IPS-20b (cell line): ENCODE results near the gene IQGAP3.
A peak's percentile ranks its signal among the peaks of the same experiment; 100 is the strongest.

Source experiments
- H3K27ac ChIP-seq: one replicate; pipeline ENCODE4 v1.5.1; 2013; ENCODE audit warnings: low read length
- H3K27me3 ChIP-seq: 2 replicates; pipeline ENCODE4 v1.6.1; 2013; ENCODE audit warnings: mild to moderate bottlenecking, low read length, inconsistent platforms; ENCODE audit not compliant: insufficient read depth
- H3K36me3 ChIP-seq: 2 replicates; pipeline ENCODE4 v1.6.1; 2013; ENCODE audit warnings: low read depth, mild to moderate bottlenecking, inconsistent platforms, low read length, moderate library complexity; ENCODE audit not compliant: insufficient read depth
- H3K4me1 ChIP-seq: 2 replicates; pipeline ENCODE4 v1.6.1; 2013; ENCODE audit warnings: mild to moderate bottlenecking, control low read depth, inconsistent platforms, low read length, moderate library complexity; ENCODE audit not compliant: insufficient read depth
- H3K4me3 ChIP-seq: 2 replicates; pipeline ENCODE4 v1.5.1; 2013; ENCODE audit warnings: mild to moderate bottlenecking, low read length, inconsistent platforms
- H3K9ac ChIP-seq: 2 replicates; pipeline ENCODE4 v1.6.1; 2013; ENCODE audit warnings: low read depth, mild to moderate bottlenecking, inconsistent platforms, low read length, moderate library complexity
- H3K9me3 ChIP-seq: 2 replicates; pipeline ENCODE4 v1.6.1; 2013; ENCODE audit warnings: mild to moderate bottlenecking, low read depth, low read length, inconsistent platforms; ENCODE audit not compliant: insufficient read depth

Gene IQGAP3

DNA sequence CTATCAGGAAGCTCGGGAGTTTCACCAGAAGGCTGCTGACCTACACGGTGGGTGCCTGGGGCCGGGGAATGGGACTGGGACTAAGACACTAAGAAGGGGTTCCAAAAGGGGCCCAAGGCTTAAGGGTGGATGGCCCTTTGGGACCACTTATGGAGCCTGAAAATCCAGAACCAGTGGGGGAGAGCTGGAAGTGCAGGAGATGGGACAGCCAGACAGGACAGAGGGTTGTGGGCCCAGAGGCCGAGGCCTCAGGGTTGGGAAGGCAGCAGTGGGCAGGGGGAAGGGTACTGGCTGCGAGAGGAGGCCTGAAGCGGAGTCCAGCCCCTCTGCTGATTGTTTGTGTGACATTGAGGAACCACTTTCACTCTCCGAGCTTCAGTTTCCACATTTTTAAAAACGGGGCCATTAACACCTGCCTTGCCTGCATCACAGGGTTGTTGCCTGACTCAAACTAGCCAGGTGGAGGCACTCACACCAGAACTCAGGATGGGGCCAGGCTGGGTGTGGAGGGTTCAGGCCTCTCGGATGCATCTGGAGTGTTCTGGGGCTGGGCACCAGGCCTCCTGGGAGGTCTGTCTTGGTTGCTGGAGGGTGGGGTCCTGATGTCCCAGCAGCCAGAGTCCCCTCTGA is 10.1 kb upstream of the IQGAP3 start:
- Histone ChIP-seq H3K4me1 (peaks cover 12% of the 10 kb centered on the region; the same call in 1 of the 2 replicates), H3K4me3 (no peak overlapping the region), H3K9me3 (no peaks in the 10 kb centered on the region), H3K27ac (no peak overlapping the region), H3K36me3 (no peaks in the 10 kb centered on the region), H3K9ac (no peak overlapping the region), H3K27me3 (peaks cover 7% of the 10 kb centered on the region; the same call in 1 of the 2 replicates)

DNA sequence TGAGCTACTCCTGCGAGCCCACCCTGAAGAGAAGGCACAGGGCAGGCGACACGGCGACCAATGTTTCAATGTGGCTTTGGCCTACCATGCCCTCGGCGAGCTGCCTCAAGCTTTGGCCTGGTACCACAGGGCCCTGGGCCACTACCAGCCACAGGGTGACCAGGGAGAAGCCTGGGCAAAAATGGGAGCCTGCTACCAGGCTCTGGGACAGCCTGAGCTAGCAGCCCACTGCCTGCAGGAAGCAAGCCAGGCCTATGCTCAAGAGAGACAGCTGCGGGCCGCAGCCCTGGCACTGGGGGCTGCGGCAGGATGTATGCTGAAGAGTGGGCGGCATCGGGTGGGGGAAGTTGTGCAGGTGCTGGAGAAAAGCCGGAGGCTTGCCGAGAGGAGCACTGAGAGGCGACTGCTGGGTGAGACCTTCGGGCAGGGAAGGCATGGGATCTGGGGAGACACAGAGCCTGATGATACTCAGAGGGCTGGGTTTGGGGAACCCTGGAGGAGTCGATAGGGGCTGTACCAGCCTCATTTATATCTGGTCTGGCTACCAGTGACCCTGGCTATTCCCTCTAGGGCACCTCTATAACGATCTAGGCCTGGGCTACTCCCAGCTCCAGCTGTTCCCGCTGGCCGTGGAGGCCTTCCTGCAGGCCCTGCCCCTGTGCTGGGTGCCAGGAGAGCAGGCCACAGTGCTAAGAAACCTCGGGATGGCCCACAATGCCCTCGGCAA is 9.5 kb upstream of the IQGAP3 start:
- no peak overlapping the region; the same call in 1 of the 2 replicates for H3K9ac ChIP-seq

DNA sequence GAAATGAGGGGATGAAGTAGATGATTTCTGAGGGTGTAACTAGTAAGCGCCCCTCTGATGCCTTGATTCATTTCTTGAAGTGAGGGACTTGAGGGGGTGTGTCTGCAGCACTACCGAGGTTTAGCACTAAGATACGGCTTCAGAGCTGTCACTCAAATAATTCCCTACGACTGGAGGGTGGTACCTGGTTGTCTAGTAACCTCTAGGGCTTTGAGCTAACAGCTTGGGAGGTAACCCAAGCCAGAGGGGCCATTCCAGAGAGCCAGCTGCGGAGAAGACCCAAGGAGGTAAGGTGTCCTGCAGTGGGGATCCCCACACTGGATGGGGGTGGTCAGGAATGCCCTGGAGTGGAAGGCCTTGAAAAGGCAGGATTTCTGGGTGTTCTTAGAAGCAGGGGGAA is 7.1 kb upstream of the IQGAP3 start, which contains the start of gene TTC24:
Gene TTC24 (plus strand): TSS at position 252 of the 400 bp plus-strand sequence. CDS start 1,642 bp downstream, outside the sequence.
- Histone ChIP-seq H3K9me3 (no peaks in the 10 kb centered on the region), H3K4me3 (no peak within 1 kb of the TSS), H3K4me1 (peaks cover 9% of the 10 kb centered on the region; the same call in 1 of the 2 replicates), H3K27me3 (no peaks in the 10 kb centered on the region), H3K9ac (no peak within 1 kb of the TSS), H3K27ac (no peak within 1 kb of the TSS), H3K36me3 (no peaks in the 10 kb centered on the region)

More for the DNA sequence above, 9.5 kb upstream of the IQGAP3 start:
- H3K4me3 ChIP-seq = no peak overlapping the region
- H3K27ac ChIP-seq = no peak overlapping the region
- peaks cover 7% of the 10 kb centered on the region; the same call in 1 of the 2 replicates for H3K27me3 ChIP-seq
- H3K36me3 ChIP-seq = no peaks in the 10 kb centered on the region
- peaks cover 12% of the 10 kb centered on the region; the same call in 1 of the 2 replicates for H3K4me1 ChIP-seq
- no peaks in the 10 kb centered on the region for H3K9me3 ChIP-seq

DNA sequence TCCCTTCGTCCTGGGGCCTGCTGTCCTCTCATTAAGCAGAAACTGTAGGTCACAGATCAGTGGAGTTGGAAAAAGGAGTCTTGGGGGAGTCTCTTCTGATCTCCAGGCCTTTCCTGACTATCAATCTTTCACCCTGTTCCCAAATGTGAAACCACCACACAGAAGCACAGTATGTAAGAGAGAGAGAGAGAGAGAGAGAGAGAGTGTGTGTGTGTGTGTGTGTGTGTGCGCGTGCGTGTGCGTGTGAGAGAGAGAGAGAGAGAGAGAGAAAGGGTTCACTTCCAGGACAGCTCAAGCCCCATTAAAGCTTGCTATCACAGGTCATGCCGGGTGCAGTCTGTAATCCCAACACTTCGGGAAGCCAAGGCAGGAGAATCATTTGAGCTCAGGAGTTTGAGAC is 5.7 kb upstream of the IQGAP3 start:
- no peak overlapping the region for H3K27ac ChIP-seq
- no peak overlapping the region for H3K9ac ChIP-seq
- no peaks in the 10 kb centered on the region for H3K4me1 ChIP-seq
- no peaks in the 10 kb centered on the region for H3K36me3 ChIP-seq
- H3K27me3 ChIP-seq = peaks cover 2% of the 10 kb centered on the region; the same call in 1 of the 2 replicates
- H3K4me3 ChIP-seq = no peak overlapping the region
- no peaks in the 10 kb centered on the region for H3K9me3 ChIP-seq

DNA sequence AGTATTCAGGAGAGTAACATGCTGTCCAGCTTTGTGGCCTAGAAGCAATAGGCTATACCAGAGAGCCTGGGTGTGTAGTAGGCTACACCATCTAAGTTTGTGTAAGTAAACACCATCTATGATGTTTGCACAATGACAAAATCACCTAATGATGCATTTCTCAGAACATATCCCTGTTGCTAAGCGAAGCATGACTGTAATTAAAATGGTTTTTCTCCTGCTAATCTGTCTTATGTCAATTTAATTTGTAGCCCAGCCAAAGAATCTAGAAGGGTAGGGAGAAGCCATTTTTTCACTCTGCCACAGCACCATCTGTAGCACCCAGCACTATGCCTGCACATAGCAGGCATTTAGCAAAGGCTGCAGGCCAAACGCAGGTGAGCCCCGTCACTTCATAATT is 5.2 kb upstream of the IQGAP3 start:
- no peaks in the 10 kb centered on the region for H3K9me3 ChIP-seq
- H3K9ac ChIP-seq = no peak overlapping the region
- no peaks in the 10 kb centered on the region for H3K4me1 ChIP-seq
- H3K27me3 ChIP-seq = peaks cover 5% of the 10 kb centered on the region; the same call in 1 of the 2 replicates
- H3K36me3 ChIP-seq = no peaks in the 10 kb centered on the region
- no peak overlapping the region for H3K4me3 ChIP-seq
- H3K27ac ChIP-seq = no peak overlapping the region

DNA sequence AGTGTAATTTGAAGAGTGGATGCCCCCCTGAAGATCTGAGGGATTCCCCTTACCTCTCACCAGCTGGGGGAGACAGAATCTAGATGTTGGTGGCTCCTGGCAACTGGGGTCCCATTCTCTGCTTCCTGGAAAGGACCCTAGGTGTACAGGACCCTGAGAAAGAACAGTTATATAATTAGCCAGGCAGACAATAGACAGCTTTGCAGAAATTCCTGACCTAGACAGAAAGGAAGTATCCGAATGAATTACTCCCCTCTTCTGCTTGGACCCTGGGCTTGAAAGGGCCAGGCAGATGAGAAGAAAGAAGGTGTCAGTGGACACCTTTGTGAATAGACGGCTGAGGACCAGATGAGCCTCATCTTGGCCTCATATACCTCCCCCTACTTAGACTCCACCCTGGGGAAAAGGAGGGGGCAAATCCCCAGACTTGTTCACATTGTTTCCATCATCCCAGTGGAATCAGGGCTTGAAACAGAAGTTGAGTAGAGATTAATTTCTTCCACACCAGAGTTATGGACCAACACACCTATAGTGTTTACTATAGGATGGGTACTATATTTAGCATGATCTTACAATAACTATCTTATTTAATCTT is 1.8 kb upstream of the IQGAP3 start:
- Histone ChIP-seq H3K9me3 (no peaks in the 10 kb centered on the region), H3K4me1 (peaks cover 6% of the 10 kb centered on the region), H3K9ac (no peak overlapping the region), H3K27me3 (peaks cover 5% of the 10 kb centered on the region; the same call in 1 of the 2 replicates), H3K27ac (no peak overlapping the region), H3K36me3 (peaks cover 2% of the 10 kb centered on the region), H3K4me3 (no peak overlapping the region)

DNA sequence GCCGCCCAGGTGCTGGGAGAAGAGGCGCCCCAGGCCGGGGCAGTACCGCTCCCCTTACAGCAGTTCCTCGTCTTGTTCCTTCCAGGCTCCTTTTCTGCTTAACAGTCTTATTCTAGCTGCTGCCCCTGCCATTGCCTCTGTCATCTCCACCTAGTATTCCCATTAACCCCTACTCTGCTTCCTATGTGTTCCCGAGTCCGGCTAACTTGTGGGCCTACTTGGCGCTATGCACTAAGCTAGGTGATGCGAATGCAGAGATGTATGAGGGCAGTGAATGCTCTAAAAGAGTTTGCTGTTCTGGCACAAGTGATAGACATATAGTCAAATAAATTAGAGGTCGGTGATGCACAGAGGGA is 276 bp upstream of the IQGAP3 start:
- Histone ChIP-seq H3K9me3 (no peaks in the 10 kb centered on the region), H3K4me3 (peak overlapping the region; percentile 90; the same call in 1 of the 2 replicates), H3K9ac (no peak overlapping the region)

DNA sequence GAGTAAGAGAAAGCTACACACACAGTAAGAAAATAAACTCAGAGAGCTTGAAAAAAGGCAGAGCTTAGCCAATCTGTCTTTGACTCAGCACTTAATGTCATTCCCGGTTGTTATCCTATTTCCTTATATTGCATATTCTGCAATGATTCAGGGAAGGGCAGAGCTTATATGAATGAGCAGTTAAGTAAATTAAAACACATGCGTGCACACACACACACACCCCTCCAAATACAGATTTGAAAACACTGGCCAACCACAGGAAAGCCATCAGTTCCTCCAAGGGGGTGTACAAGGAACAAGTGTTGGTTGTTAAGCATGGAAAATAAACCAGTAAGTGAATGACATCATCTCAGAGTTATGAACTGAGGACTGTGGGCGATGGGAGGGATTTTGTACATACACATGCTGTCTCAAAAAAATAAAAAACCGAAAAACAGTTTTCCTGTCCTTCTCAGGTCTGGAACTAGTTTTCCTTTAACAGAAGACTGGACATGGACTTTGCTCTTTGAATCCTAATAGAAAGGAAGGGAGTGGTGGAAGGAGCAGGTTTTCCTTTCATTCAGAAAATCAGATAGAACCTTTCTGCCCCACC is 1.0 kb downstream of the IQGAP3 start:
- H3K27me3 ChIP-seq = peaks cover 5% of the 10 kb centered on the region; the same call in 1 of the 2 replicates
- peak overlapping the region; percentile 85; the same call in 1 of the 2 replicates for H3K9ac ChIP-seq
- peak overlapping the region; percentile 90 for H3K4me3 ChIP-seq
- no peaks in the 10 kb centered on the region for H3K9me3 ChIP-seq
- no peak overlapping the region for H3K27ac ChIP-seq
- peaks cover 20% of the 10 kb centered on the region for H3K36me3 ChIP-seq
- H3K4me1 ChIP-seq = peaks cover 6% of the 10 kb centered on the region

More for the DNA sequence above, 276 bp upstream of the IQGAP3 start:
- Histone ChIP-seq H3K27me3 (peaks cover 5% of the 10 kb centered on the region; the same call in 1 of the 2 replicates), H3K36me3 (peaks cover 14% of the 10 kb centered on the region), H3K27ac (no peak overlapping the region), H3K4me1 (peaks cover 6% of the 10 kb centered on the region)

DNA sequence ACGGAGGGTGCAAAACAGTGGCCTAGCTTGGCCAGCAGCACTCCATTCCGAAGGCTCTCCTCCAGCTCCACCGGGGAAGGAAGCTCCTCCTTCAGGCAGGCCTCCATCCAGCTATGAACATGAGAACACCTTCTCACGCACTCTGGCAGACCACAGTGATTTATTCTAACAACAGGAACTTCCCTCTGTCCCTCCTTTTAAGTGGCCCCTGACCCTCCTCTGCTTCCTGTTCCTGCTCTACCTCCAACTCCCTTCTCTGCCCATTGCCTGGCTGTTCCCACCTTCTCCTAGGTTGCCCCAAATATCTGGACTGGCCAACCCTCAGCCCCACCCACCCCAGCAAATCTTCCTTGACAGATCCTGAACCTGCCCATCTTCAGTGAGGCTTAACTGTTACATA is 5.9 kb downstream of the IQGAP3 start:
- H3K4me1 ChIP-seq = peaks cover 5% of the 10 kb centered on the region
- H3K4me3 ChIP-seq = no peak overlapping the region
- H3K27ac ChIP-seq = no peak overlapping the region
- no peaks in the 10 kb centered on the region for H3K9me3 ChIP-seq
- no peak overlapping the region for H3K9ac ChIP-seq
- H3K36me3 ChIP-seq = peaks cover 60% of the 10 kb centered on the region
- no peaks in the 10 kb centered on the region for H3K27me3 ChIP-seq

DNA sequence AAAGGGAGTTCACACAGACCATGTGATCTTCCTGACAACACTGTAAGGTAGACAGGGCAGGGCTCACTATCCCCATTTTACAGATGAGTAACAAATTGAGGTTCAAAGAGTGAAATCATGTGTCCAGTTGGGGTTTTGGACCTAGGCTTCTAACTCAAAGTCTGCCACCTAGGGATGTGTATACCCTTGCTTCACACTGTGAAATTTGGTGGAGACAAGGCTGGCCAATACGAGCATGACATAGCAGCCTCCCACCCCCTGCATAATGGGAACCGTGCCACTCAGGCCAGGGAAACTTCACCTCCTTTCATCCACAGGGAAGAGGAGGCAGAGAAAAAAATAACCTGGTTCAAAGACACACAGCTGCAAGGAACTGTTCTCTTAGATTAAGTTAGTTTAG is 6.8 kb downstream of the IQGAP3 start:
- peaks cover 67% of the 10 kb centered on the region for H3K36me3 ChIP-seq
- H3K9me3 ChIP-seq = no peaks in the 10 kb centered on the region
- no peak overlapping the region for H3K9ac ChIP-seq
- H3K4me1 ChIP-seq = no peaks in the 10 kb centered on the region
- no peak overlapping the region for H3K4me3 ChIP-seq
- no peak overlapping the region for H3K27ac ChIP-seq
- no peaks in the 10 kb centered on the region for H3K27me3 ChIP-seq

DNA sequence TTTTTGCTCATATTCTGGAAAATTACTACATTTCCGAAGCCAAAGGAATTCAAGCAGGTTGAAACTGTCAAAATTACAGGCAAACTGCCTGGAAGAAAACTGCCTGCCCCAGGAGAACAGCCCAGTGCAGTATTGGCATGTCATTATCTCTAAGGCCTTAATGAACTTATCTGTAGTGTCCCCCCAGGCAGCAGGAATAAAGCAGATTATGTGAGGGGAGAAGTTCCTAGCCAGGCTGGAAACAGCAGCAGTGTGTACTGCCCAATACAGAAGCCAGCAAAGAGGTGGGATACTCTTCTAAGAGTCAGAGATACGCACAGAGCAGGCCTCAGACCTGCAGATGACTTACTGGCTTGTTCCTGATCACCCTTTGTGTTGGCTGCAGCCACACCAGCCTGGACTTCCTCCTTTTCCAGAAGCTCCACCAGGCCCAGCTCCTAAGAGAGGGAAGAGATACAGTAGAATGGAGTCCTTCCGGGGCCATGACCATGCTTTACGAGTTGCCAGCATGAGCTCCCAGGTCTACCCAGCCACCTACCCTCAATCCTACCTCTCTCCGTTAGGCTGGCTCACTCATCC is 11.7 kb downstream of the IQGAP3 start:
- H3K9me3 ChIP-seq = no peaks in the 10 kb centered on the region
- H3K27ac ChIP-seq = no peak overlapping the region
- H3K4me3 ChIP-seq = no peak overlapping the region
- H3K27me3 ChIP-seq = no peaks in the 10 kb centered on the region
- no peaks in the 10 kb centered on the region for H3K4me1 ChIP-seq
- H3K9ac ChIP-seq = no peak overlapping the region
- peaks cover 70% of the 10 kb centered on the region for H3K36me3 ChIP-seq
